OCI-LY7 (cell line): ENCODE measurements around the gene PTAFR. TPM values are rescaled to one million over a fixed set of nuclear protein-coding genes. Genes with fewer than 3 reads are reported as not detected.

Source experiments
- BruUV-seq: library from RNA; stranded (reverse); fragments of 400-500 nt; replicated peaks from 2 replicates; lab custom pipeline; 2021; lab: Mats Ljungman, UMichigan
- CTCF ChIA-PET: fragments of 300-600 bp; sonication (Branson Sonifier 250); formaldehyde crosslinking; loops from one replicate; lab custom pipeline; 2022; ENCODE audit warnings: antibody characterized with exemption; ENCODE audit not compliant: unreplicated experiment; lab: Charles Lee
- POLR2A ChIA-PET: fragments of 300-600 bp; sonication (Branson Sonifier 250); formaldehyde crosslinking; loops from one replicate; lab custom pipeline; 2022; ENCODE audit warnings: antibody characterized with exemption; lab: Charles Lee
- DNase-seq: peaks from one replicate; pipeline ENCODE4 v3.0.0-alpha.2; 2015; ENCODE audit warnings: low spot score
- H2AFZ ChIP-seq: fragments of 200-600 bp; sonication (generic), shearing (Covaris generic); 2 replicates; pipeline ENCODE4 v1.6.1; 2014; ENCODE audit warnings: mild to moderate bottlenecking, antibody characterized with exemption, low read length, moderate library complexity
- H3K27ac ChIP-seq: fragments of 200-600 bp; sonication (generic); 2 replicates; pipeline ENCODE4 v1.5.1; 2014; ENCODE audit warnings: mixed run types, low read depth, mild to moderate bottlenecking, moderate library complexity, low read length, inconsistent platforms; ENCODE audit not compliant: poor library complexity, severe bottlenecking
- H3K36me3 ChIP-seq: fragments of 200-600 bp; sonication (generic); 2 replicates; pipeline ENCODE4 v1.6.1; 2014; ENCODE audit warnings: mild to moderate bottlenecking, antibody characterized with exemption, low read length, moderate library complexity, mixed read lengths; ENCODE audit not compliant: insufficient read depth
- H3K4me1 ChIP-seq: fragments of 200-600 bp; sonication (generic); 2 replicates; pipeline ENCODE4 v1.5.1; 2014; ENCODE audit warnings: mild to moderate bottlenecking, low read length; ENCODE audit not compliant: insufficient read depth, poor library complexity, severe bottlenecking
- H3K4me2 ChIP-seq: fragments of 200-600 bp; sonication (generic); 2 replicates; pipeline ENCODE4 v1.6.1; 2014; ENCODE audit warnings: mild to moderate bottlenecking, low read length
- H3K4me3 ChIP-seq: fragments of 200-600 bp; sonication (generic); 2 replicates; pipeline ENCODE4 v1.5.1; 2014; ENCODE audit warnings: mild to moderate bottlenecking, low read depth, low read length; ENCODE audit not compliant: poor library complexity, severe bottlenecking
- H3K79me2 ChIP-seq: fragments of 200-600 bp; sonication (generic); 2 replicates; pipeline ENCODE4 v1.6.1; 2016; ENCODE audit warnings: low read depth, mild to moderate bottlenecking, low read length, moderate library complexity, mixed read lengths; ENCODE audit not compliant: insufficient read depth
- H3K9me2 ChIP-seq: fragments of 200-600 bp; sonication (generic); 2 replicates; pipeline ENCODE4 v1.6.1; 2016; ENCODE audit warnings: mild to moderate bottlenecking, low read length, mixed read lengths; ENCODE audit not compliant: insufficient read depth
- H3K9me3 ChIP-seq: fragments of 200-600 bp; sonication (generic); 2 replicates; pipeline ENCODE4 v1.6.1; 2014; ENCODE audit warnings: mild to moderate bottlenecking, mixed run types, low read length, mixed read lengths
- H4K20me1 ChIP-seq: fragments of 200-600 bp; sonication (generic); 2 replicates; pipeline ENCODE4 v1.6.1; 2014; ENCODE audit warnings: mild to moderate bottlenecking, antibody characterized with exemption, low read length, moderate library complexity, mixed read lengths; ENCODE audit not compliant: insufficient read depth
- EZH2phosphoT487 ChIP-seq: fragments of 200-600 bp; sonication (generic); IDR thresholded peaks from 2 replicates; pipeline ENCODE4 v1.6.1; 2018; ENCODE audit warnings: low read depth, borderline replicate concordance, mild to moderate bottlenecking, mixed run types, antibody characterized with exemption, low read length, moderate library complexity, mixed read lengths
- intact Hi-C: fragments of 100-400 bp; cut with micrococcal nuclease; formaldehyde crosslinking; loops from one replicate; pipeline ENCODE4 v1.10.0; 2022; ENCODE audit not compliant: unreplicated experiment
- total RNA-seq, 2 experiments: library from RNA; depleted of rRNA in 1 of 2; stranded (reverse); fragments of >200 nt in 1 of 2; shearing (Covaris generic) in 1 of 2; gene quantifications; 2 replicates each; pipeline ENCODE4 v1.2.3, GENCODE V29; 2014 to 2022
- TF ChIP-seq, protein P1 (sequence below): fragments of 200-600 bp; sonication (generic); conservative IDR thresholded peaks from 2 replicates; pipeline ENCODE4 v1.5.1; 2014; ENCODE audit warnings: mild to moderate bottlenecking, antibody characterized with exemption, low read length, moderate library complexity, mixed read lengths

Gene PTAFR
- total RNA-seq, 2 experiments from 2014 or later: 8.0 to 32.8 TPM

DNA sequence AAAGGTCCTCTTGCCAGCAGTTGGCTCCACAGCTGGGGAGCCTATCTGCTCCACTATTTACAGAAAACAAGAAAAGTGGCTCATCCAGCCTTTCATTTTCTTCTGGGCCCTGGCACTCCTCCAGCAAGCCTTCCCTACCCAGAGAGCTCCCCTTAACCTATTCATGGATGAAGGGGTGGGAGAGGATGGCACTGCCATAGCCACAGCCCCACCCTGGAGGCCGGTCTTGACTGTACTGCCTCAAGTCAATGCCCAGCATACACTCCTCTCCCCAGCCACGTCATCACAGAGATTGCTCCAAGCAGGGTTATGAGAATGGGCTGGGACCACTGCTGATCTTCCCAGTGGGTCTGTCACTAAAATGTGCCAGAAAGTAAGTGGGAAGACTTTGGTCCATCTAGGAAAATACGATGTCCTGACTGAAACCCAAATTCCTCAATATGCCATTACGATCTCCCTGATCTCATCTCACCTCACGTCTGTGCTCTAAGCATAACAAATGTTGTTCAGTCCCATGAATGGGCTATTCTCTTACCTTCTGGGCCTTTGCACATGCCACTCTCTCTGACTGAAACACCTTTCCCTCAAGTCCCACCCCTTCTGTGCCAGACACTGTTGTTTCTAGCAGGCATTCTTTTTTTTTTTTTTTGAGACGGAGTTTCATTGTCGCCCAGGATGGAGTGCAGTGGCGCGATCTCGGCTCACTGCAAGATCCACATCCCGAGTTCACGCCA, 21.4 kb upstream of the PTAFR start:
- POLR2A ChIA-PET: interaction anchor here (0.6 kb wide), 1 partner anchor 254 kb away, joined by 3 read pairs; no protein-coding TSS in a partner anchor
- CTCF ChIA-PET: no interaction called here
- no TSS peak for BruUV-seq

DNA sequence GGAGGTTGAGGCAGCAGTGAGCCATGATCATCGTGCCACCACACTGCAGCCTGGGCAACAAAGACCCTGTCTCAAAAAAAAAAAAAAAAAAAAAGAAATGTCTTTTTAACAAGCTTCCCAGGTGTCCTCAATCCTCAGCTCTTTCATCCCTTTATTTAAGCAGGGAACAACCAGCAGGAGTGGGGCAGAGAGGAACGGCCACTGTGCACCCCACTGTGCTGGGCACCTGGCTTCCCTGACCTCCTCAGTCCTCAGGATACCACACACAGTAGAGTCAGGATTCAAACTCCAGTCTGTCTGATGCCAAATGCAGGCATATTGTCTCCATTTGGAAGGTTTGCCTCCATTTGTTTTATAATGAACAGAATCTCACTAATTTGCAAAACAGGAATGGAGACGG, 19.8 kb upstream of the PTAFR start:
- CTCF ChIA-PET: interaction anchor here (0.6 kb wide), 1 partner anchor 540 kb away, joined by 12 read pairs; no protein-coding TSS in a partner anchor
- no peaks in the 10 kb centered on the region for H3K79me2 ChIP-seq
- no peaks in the 10 kb centered on the region for H3K9me3 ChIP-seq
- peaks cover 40% of the 10 kb centered on the region for H3K36me3 ChIP-seq
- BruUV-seq: no TSS peak
- DNase-seq: no peak
- H2AFZ ChIP-seq: no peak overlapping the region
- H3K4me1 ChIP-seq: peaks cover 20% of the 10 kb centered on the region
- TF ChIP-seq, protein P1, sequence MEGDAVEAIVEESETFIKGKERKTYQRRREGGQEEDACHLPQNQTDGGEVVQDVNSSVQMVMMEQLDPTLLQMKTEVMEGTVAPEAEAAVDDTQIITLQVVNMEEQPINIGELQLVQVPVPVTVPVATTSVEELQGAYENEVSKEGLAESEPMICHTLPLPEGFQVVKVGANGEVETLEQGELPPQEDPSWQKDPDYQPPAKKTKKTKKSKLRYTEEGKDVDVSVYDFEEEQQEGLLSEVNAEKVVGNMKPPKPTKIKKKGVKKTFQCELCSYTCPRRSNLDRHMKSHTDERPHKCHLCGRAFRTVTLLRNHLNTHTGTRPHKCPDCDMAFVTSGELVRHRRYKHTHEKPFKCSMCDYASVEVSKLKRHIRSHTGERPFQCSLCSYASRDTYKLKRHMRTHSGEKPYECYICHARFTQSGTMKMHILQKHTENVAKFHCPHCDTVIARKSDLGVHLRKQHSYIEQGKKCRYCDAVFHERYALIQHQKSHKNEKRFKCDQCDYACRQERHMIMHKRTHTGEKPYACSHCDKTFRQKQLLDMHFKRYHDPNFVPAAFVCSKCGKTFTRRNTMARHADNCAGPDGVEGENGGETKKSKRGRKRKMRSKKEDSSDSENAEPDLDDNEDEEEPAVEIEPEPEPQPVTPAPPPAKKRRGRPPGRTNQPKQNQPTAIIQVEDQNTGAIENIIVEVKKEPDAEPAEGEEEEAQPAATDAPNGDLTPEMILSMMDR: no peak
- TF ChIP-seq EZH2phosphoT487: no peak
- POLR2A ChIA-PET: interaction anchor here (0.7 kb wide), 1 partner anchor 105 kb away, joined by 6 read pairs; no protein-coding TSS in a partner anchor
- no peaks in the 10 kb centered on the region for H3K9me2 ChIP-seq
- H3K27ac ChIP-seq: no peak overlapping the region
- H3K4me2 ChIP-seq: no peak overlapping the region
- H3K4me3 ChIP-seq: no peak overlapping the region
- no peaks in the 10 kb centered on the region for H4K20me1 ChIP-seq
- intact Hi-C loops: no loop called here

More for the DNA sequence above, 21.4 kb upstream of the PTAFR start:
- DNase-seq: no peak
- intact Hi-C loops: no loop called here
- H3K4me2 ChIP-seq: no peak overlapping the region
- no peaks in the 10 kb centered on the region for H3K9me2 ChIP-seq
- TF ChIP-seq, protein P1: no peak
- no peak for TF ChIP-seq EZH2phosphoT487
- H3K27ac ChIP-seq: no peak overlapping the region
- peaks cover 51% of the 10 kb centered on the region for H3K36me3 ChIP-seq
- no peak overlapping the region for H3K4me3 ChIP-seq
- H3K4me1 ChIP-seq: peaks cover 20% of the 10 kb centered on the region
- no peaks in the 10 kb centered on the region for H3K9me3 ChIP-seq
- no peaks in the 10 kb centered on the region for H3K79me2 ChIP-seq
- no peak overlapping the region for H2AFZ ChIP-seq
- no peaks in the 10 kb centered on the region for H4K20me1 ChIP-seq

DNA sequence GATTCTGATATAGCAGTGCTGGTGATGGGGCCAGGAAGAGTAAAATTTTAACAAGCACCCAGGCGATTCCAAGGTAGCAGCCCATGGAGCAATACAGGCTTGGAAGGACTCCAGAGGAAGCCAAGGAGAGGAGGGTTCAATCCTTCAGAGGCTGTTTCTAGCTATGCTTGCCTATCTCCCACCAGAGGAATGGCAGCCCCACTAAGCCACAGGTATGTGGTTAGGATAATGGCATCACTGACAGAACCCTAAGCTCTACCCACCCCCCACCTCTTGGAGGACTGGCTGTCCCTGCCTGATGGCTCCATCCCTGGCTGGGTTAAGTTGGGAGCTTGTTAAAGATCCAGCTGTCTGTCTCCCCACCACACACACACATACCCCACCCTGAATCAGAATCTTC, 19.3 kb upstream of the PTAFR start:
- no peak for DNase-seq
- H3K36me3 ChIP-seq: peaks cover 34% of the 10 kb centered on the region
- no peaks in the 10 kb centered on the region for H3K9me2 ChIP-seq
- no peak overlapping the region for H2AFZ ChIP-seq
- no peaks in the 10 kb centered on the region for H3K9me3 ChIP-seq
- no peak overlapping the region for H3K27ac ChIP-seq
- CTCF ChIA-PET: interaction anchor here (0.6 kb wide), 2 partner anchors 540 to 689 kb away, joined by 4 to 12 read pairs; no protein-coding TSS in a partner anchor
- peaks cover 20% of the 10 kb centered on the region for H3K4me1 ChIP-seq
- no peaks in the 10 kb centered on the region for H4K20me1 ChIP-seq
- intact Hi-C loops: no loop called here
- POLR2A ChIA-PET: interaction anchor here (0.7 kb wide), 1 partner anchor 105 kb away, joined by 6 read pairs; no protein-coding TSS in a partner anchor
- no peak for TF ChIP-seq EZH2phosphoT487
- TF ChIP-seq, protein P1: no peak
- H3K4me2 ChIP-seq: no peak overlapping the region
- H3K4me3 ChIP-seq: no peak overlapping the region
- BruUV-seq: no TSS peak
- H3K79me2 ChIP-seq: no peaks in the 10 kb centered on the region
